Activated CD8-positive, alpha-beta T cell treated with anti-CD3 and anti-CD28 coated beads for 36 hours (primary cell): Measurements from ENCODE around the gene CD9. TPM values are rescaled to one million over a fixed set of nuclear protein-coding genes. Genes with fewer than 3 reads are reported as not detected.

ENCODE experiments used
- ATAC-seq: fragments of 200-7000 bp; cut with Tn5 transposase; one replicate; pipeline ENCODE4 v1.10.0; 2021; ENCODE audit warnings: mild to moderate bottlenecking, moderate library complexity
- CTCF ChIA-PET: fragments of 350-600 bp; sonication (Branson Sonifier 250); formaldehyde crosslinking; loops from one replicate; lab custom pipeline; 2021; ENCODE audit warnings: antibody characterized with exemption; lab: Charles Lee
- POLR2A ChIA-PET: fragments of 350-600 bp; sonication (Branson Sonifier 250); formaldehyde crosslinking; loops from one replicate; lab custom pipeline; 2021; ENCODE audit warnings: antibody characterized with exemption; lab: Charles Lee
- DNase-seq: peaks from one replicate; pipeline ENCODE4 v3.0.0-alpha.2; 2020
- H3K27ac Mint-ChIP-seq: one replicate; pipeline ENCODE4 v1.8.0; 2021; ENCODE audit warnings: mild to moderate bottlenecking, mixed read lengths
- H3K27me3 Mint-ChIP-seq: one replicate; pipeline ENCODE4 v1.8.0; 2021; ENCODE audit warnings: mixed read lengths
- H3K36me3 Mint-ChIP-seq: one replicate; pipeline ENCODE4 v1.8.0; 2021; ENCODE audit warnings: low read depth, mixed read lengths
- H3K4me1 Mint-ChIP-seq: one replicate; pipeline ENCODE4 v1.8.0; 2021; ENCODE audit warnings: low read depth, mixed read lengths
- H3K4me3 Mint-ChIP-seq: one replicate; pipeline ENCODE4 v1.8.0; 2021; ENCODE audit warnings: mild to moderate bottlenecking, moderate library complexity, mixed read lengths
- H3K9me3 Mint-ChIP-seq: one replicate; pipeline ENCODE4 v1.8.0; 2021; ENCODE audit warnings: mixed read lengths
- intact Hi-C: fragments of 100-400 bp; cut with micrococcal nuclease; formaldehyde crosslinking; loops from one replicate; pipeline ENCODE4 v1.10.0; 2022
- total RNA-seq, 2 experiments: library from RNA; stranded (reverse); gene quantifications; one replicate each; pipeline ENCODE4 v1.2.3, GENCODE V29; 2021
- TF ChIP-seq, protein P1 (sequence below): fragments of 200-600 bp; IDR thresholded peaks from one replicate; pipeline ENCODE4 v1.8.0; 2022; ENCODE audit warnings: antibody characterized with exemption, mild to moderate bottlenecking

CD9 gene
- total RNA-seq, 2 experiments from 2014 or later: 9.1 to 9.2 TPM

DNA sequence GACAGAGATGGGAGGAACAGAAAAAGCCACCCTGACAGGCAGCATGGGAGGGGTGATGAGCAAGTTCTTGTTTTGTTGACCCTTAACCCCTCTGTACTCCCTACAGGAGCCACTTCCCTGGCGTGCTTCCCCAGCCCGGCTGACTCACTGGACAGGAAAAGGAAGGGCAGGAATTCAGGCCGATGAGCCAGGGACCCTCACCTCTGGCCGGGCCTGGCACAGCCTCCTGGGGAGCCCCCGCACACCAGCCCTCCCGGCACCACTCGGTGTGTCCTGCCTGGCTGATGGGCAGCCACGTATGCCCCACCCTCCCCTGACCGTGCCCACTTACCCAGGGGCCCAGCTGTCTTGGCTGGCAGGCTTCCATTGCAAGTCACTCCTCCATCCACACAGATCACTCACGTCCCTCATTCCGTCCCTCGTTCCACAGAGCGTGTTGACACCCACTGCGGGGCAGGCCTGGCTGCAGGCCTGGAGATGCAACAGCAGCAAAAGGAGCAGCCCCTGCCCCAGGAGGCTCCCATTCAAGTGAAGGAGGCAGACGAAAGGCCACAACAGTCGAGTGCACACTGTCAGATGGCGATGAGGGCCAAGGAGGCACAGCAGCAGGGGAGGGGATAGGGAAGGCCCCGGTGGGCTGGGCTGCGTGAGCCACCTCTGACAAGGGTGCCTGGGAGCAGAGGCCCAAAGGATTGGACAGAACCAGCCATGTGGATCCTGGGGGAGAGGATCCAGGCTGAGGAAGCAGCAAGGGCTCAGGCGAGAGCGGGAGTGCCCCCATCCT lies 19.7 kb upstream of the CD9 start:
- TF ChIP-seq, protein P1, sequence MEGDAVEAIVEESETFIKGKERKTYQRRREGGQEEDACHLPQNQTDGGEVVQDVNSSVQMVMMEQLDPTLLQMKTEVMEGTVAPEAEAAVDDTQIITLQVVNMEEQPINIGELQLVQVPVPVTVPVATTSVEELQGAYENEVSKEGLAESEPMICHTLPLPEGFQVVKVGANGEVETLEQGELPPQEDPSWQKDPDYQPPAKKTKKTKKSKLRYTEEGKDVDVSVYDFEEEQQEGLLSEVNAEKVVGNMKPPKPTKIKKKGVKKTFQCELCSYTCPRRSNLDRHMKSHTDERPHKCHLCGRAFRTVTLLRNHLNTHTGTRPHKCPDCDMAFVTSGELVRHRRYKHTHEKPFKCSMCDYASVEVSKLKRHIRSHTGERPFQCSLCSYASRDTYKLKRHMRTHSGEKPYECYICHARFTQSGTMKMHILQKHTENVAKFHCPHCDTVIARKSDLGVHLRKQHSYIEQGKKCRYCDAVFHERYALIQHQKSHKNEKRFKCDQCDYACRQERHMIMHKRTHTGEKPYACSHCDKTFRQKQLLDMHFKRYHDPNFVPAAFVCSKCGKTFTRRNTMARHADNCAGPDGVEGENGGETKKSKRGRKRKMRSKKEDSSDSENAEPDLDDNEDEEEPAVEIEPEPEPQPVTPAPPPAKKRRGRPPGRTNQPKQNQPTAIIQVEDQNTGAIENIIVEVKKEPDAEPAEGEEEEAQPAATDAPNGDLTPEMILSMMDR: no peak
- ChIA-PET CTCF (no interaction called here), POLR2A (no interaction called here)
- no peak overlapping the region for H3K27ac Mint-ChIP-seq
- H3K27me3 Mint-ChIP-seq: no peaks in the 10 kb centered on the region
- H3K4me1 Mint-ChIP-seq: no peaks in the 10 kb centered on the region
- DNase-seq (no peak), ATAC-seq (no peak)
- no peak overlapping the region for H3K4me3 Mint-ChIP-seq
- no peaks in the 10 kb centered on the region for H3K9me3 Mint-ChIP-seq
- H3K36me3 Mint-ChIP-seq: no peaks in the 10 kb centered on the region
- intact Hi-C loops: no loop called here

DNA sequence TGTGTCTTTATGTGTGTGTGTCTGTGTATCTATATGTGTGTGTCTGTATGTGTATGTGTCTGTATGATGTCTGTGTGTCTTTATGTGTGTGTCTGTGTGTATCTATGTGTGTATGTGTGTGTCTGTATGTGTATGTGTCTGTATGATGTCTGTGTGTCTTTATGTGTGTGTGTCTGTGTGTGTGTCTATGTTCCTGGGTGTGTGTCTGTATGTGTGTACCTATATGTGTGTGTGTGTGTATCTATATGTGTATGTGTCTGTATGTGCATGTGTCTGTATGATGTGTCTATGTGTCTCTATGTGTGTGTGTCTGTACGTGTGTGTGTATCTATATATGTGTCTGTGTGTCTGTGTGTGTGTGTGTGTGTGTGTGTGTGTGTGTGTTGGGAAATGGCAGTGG lies 19.0 kb upstream of the CD9 start:
- no peak for DNase-seq
- Mint-ChIP-seq H3K27me3 (no peaks in the 10 kb centered on the region), H3K4me3 (no peak overlapping the region), H3K36me3 (no peaks in the 10 kb centered on the region), H3K9me3 (no peaks in the 10 kb centered on the region), H3K4me1 (no peaks in the 10 kb centered on the region), H3K27ac (no peak overlapping the region)
- CTCF ChIA-PET: interaction anchor here (0.7 to 0.8 kb wide), 2 partner anchors 8 to 14 kb away, joined by 3 to 4 read pairs; no protein-coding TSS in a partner anchor
- intact Hi-C loops: no loop called here
- POLR2A ChIA-PET: no interaction called here
- ATAC-seq: no peak
- TF ChIP-seq, protein P1: no peak

DNA sequence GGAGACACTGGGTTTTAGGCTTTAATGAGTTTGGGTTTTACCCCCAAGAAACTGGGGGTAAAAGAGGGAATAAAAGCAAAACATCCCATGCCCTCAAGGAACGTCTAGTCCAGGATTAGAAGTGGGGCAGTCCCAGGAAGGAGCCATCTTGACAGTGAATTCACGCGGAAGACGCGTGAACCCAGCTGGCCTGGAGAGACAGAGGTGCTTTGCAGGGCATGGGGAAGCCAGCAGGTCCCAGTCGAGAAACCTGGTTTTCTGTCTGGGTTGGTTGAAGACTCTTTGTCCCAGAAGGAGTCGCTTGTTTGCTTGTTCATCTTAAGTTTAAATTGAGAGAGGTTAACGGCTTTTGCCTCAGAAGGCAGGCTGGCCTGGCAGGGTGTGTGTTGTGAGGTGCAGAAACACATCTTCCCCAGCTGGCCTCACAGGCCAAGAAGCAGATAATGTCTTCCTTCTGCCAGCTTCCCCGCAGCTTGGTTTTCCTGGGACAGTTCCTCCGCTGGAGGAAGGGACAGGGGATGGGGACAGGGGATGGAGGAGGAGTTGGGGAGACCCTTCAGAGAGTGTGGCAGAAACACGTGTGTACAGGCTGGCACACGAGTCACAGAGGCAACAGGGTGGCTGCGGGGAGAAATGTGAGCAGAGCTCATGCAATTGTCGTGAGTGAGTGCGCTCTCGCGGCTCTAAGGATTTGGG lies 18.5 kb upstream of the CD9 start:
- TF ChIP-seq, protein P1: no peak
- H3K4me1 Mint-ChIP-seq: no peaks in the 10 kb centered on the region
- ChIA-PET POLR2A (no interaction called here), CTCF (interaction anchor here (0.7 to 0.8 kb wide), 3 partner anchors 8 to 103 kb away, joined by 3 to 4 read pairs (median 3); no protein-coding TSS in a partner anchor)
- intact Hi-C loops: no loop called here
- no peak for ATAC-seq
- no peaks in the 10 kb centered on the region for H3K9me3 Mint-ChIP-seq
- H3K4me3 Mint-ChIP-seq: no peak overlapping the region
- no peak overlapping the region for H3K27ac Mint-ChIP-seq
- H3K27me3 Mint-ChIP-seq: no peaks in the 10 kb centered on the region
- H3K36me3 Mint-ChIP-seq: no peaks in the 10 kb centered on the region
- no peak for DNase-seq

DNA sequence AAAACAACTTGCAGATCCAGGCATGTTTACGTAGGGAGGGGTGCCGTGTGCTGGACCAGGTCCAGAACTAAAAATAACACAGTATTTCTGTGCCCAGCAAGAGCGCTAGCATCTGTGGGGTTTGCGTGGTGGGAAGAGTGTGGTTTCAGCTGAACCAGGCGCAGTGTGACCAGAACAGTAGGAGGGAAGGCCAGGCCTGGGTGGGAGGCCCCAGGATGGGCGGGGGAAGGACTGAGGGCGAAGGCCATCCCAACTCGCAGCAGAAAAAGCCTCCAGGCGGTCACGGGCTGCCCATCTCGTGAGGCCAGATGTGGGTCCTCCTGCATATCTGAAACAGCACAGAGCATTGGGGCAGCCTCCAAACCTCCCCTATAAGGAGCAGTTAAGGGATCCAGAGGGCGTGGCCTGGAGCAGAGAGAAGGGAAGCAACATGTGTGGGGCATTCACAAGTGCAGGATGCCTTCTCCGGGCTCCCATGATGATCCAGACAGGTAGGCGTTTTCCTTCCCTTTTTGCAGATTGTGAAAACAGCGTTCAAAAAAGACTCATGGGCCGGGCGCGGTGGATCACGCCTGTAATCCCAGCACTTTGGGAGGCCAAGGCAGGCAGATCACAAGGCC lies 17.8 kb upstream of the CD9 start:
- Mint-ChIP-seq H3K27me3 (no peaks in the 10 kb centered on the region), H3K4me1 (no peaks in the 10 kb centered on the region), H3K27ac (no peak overlapping the region), H3K36me3 (no peaks in the 10 kb centered on the region), H3K4me3 (no peak overlapping the region), H3K9me3 (no peaks in the 10 kb centered on the region)
- ChIA-PET POLR2A (no interaction called here), CTCF (interaction anchor here (0.8 to 2.0 kb wide), 2 partner anchors 13 to 102 kb away, joined by 3 to 11 read pairs; no protein-coding TSS in a partner anchor)
- TF ChIP-seq, protein P1: no peak
- intact Hi-C loops: no loop called here
- no peak for DNase-seq
- ATAC-seq: no peak
